ENCODE measurements around the gene ADORA3. TPM values are rescaled to one million over a fixed set of nuclear protein-coding genes. Genes with fewer than 3 reads are reported as not detected.

ADORA3 gene
- total RNA-seq, 1 experiment from 2014 or later, result not detected

- H3K4me3 ChIP-seq, result no peak overlapping the region
- no peak overlapping the region for H3K27ac ChIP-seq
- no peaks in the 10 kb centered on the region for H3K36me3 ChIP-seq
- no peak for DNase-seq
- H3K27me3 ChIP-seq, result peaks cover 3% of the 10 kb centered on the region; the same call in 1 of the 2 replicates
- no peaks in the 10 kb centered on the region for H3K9me3 ChIP-seq (replicated peaks)
- no peaks in the 10 kb centered on the region for H3K4me1 ChIP-seq
Measured at GRCh38 chr1:111496398-111496797, 7.0 kb downstream of the ADORA3 start.

GRCh38 chr1:111491070-111491469 lies 12.4 kb downstream of the ADORA3 start:
- DNase-seq, result no peak
- Histone ChIP-seq H3K27ac (no peak overlapping the region), H3K4me1 (no peaks in the 10 kb centered on the region), H3K4me3 (no peak overlapping the region), H3K27me3 (peaks cover 7% of the 10 kb centered on the region; the same call in 1 of the 2 replicates), H3K36me3 (no peaks in the 10 kb centered on the region), H3K9me3 (replicated peaks) (no peaks in the 10 kb centered on the region)

- Histone ChIP-seq H3K9me3 (replicated peaks) (no peaks in the 10 kb centered on the region), H3K27ac (no peak overlapping the region), H3K27me3 (peaks cover 7% of the 10 kb centered on the region; the same call in 1 of the 2 replicates), H3K36me3 (no peaks in the 10 kb centered on the region), H3K4me1 (no peaks in the 10 kb centered on the region), H3K4me3 (no peak overlapping the region)
- DNase-seq, result no peak
Measured at GRCh38 chr1:111490220-111490619, 13.2 kb downstream of the ADORA3 start.

- Histone ChIP-seq H3K4me3 (no peak overlapping the region), H3K4me1 (no peaks in the 10 kb centered on the region), H3K27ac (no peak overlapping the region), H3K36me3 (no peaks in the 10 kb centered on the region), H3K27me3 (peaks cover 7% of the 10 kb centered on the region; the same call in 1 of the 2 replicates), H3K9me3 (replicated peaks) (no peaks in the 10 kb centered on the region)
- DNase-seq, result no peak
Measured at GRCh38 chr1:111489604-111490003, 13.8 kb downstream of the ADORA3 start.

- Histone ChIP-seq H3K36me3 (no peaks in the 10 kb centered on the region), H3K9me3 (replicated peaks) (no peaks in the 10 kb centered on the region), H3K4me3 (no peak overlapping the region), H3K27me3 (peaks cover 3% of the 10 kb centered on the region; the same call in 1 of the 2 replicates), H3K4me1 (no peaks in the 10 kb centered on the region), H3K27ac (no peak overlapping the region)
- no peak for DNase-seq
Measured at GRCh38 chr1:111488669-111489068, 14.8 kb downstream of the ADORA3 start.

- no peak for DNase-seq
- no peaks in the 10 kb centered on the region for H3K9me3 ChIP-seq (replicated peaks)
- H3K4me3 ChIP-seq, result no peak overlapping the region
- H3K27me3 ChIP-seq, result peaks cover 3% of the 10 kb centered on the region; the same call in 1 of the 2 replicates
- no peak overlapping the region for H3K27ac ChIP-seq
- H3K4me1 ChIP-seq, result no peaks in the 10 kb centered on the region; the same call in 1 of the 2 replicates
- no peaks in the 10 kb centered on the region for H3K36me3 ChIP-seq
Measured at GRCh38 chr1:111487133-111487532, 16.3 kb downstream of the ADORA3 start.

- Histone ChIP-seq H3K27ac (no peak overlapping the region), H3K36me3 (no peaks in the 10 kb centered on the region), H3K27me3 (peaks cover 3% of the 10 kb centered on the region; the same call in 1 of the 2 replicates), H3K4me1 (no peaks in the 10 kb centered on the region; the same call in 1 of the 2 replicates), H3K9me3 (replicated peaks) (no peaks in the 10 kb centered on the region), H3K4me3 (no peak overlapping the region)
- DNase-seq, result no peak
Measured at GRCh38 chr1:111486431-111486830, 17.0 kb downstream of the ADORA3 start.

GRCh38 chr1:111484391-111485026 lies 18.9 kb downstream of the ADORA3 start:
- no peak overlapping the region for H3K4me3 ChIP-seq
- H3K9me3 ChIP-seq (replicated peaks), result no peaks in the 10 kb centered on the region
- DNase-seq, result no peak
- H3K27me3 ChIP-seq, result peaks cover 3% of the 10 kb centered on the region; the same call in 1 of the 2 replicates
- H3K27ac ChIP-seq, result no peak overlapping the region
- no peaks in the 10 kb centered on the region for H3K36me3 ChIP-seq
- H3K4me1 ChIP-seq, result no peaks in the 10 kb centered on the region; the same call in 1 of the 2 replicates

GRCh38 chr1:111483876-111484275 lies 19.6 kb downstream of the ADORA3 start:
- H3K9me3 ChIP-seq (replicated peaks), result no peaks in the 10 kb centered on the region
- H3K27me3 ChIP-seq, result peaks cover 3% of the 10 kb centered on the region; the same call in 1 of the 2 replicates
- no peak overlapping the region for H3K27ac ChIP-seq
- no peak overlapping the region for H3K4me3 ChIP-seq
- H3K36me3 ChIP-seq, result no peaks in the 10 kb centered on the region
- H3K4me1 ChIP-seq, result no peaks in the 10 kb centered on the region; the same call in 1 of the 2 replicates
- no peak for DNase-seq

GRCh38 chr1:111483166-111483565 lies 20.3 kb downstream of the ADORA3 start:
- Histone ChIP-seq H3K27ac (no peak overlapping the region), H3K36me3 (no peaks in the 10 kb centered on the region), H3K27me3 (peaks cover 3% of the 10 kb centered on the region; the same call in 1 of the 2 replicates), H3K4me3 (no peak overlapping the region), H3K9me3 (replicated peaks) (no peaks in the 10 kb centered on the region), H3K4me1 (no peaks in the 10 kb centered on the region; the same call in 1 of the 2 replicates)
- DNase-seq, result no peak

- Histone ChIP-seq H3K9me3 (replicated peaks) (no peaks in the 10 kb centered on the region), H3K4me3 (no peak overlapping the region), H3K27ac (no peak overlapping the region), H3K27me3 (no peaks in the 10 kb centered on the region), H3K4me1 (no peaks in the 10 kb centered on the region; the same call in 1 of the 2 replicates), H3K36me3 (no peaks in the 10 kb centered on the region)
- DNase-seq, result peak; percentile 86 to 95
Measured at GRCh38 chr1:111481387-111482221, 21.8 kb downstream of the ADORA3 start.

GRCh38 chr1:111480674-111481073 lies 22.8 kb downstream of the ADORA3 start:
- H3K4me1 ChIP-seq, result no peaks in the 10 kb centered on the region; the same call in 1 of the 2 replicates
- H3K36me3 ChIP-seq, result no peaks in the 10 kb centered on the region
- H3K9me3 ChIP-seq (replicated peaks), result no peaks in the 10 kb centered on the region
- no peak for DNase-seq
- no peak overlapping the region for H3K4me3 ChIP-seq
- no peaks in the 10 kb centered on the region for H3K27me3 ChIP-seq
- H3K27ac ChIP-seq, result no peak overlapping the region

GRCh38 chr1:111476761-111477309 lies 26.6 kb downstream of the ADORA3 start:
- Histone ChIP-seq H3K9me3 (replicated peaks) (no peaks in the 10 kb centered on the region), H3K4me1 (no peaks in the 10 kb centered on the region; the same call in 1 of the 2 replicates), H3K27ac (no peak overlapping the region), H3K36me3 (no peaks in the 10 kb centered on the region), H3K4me3 (no peak overlapping the region), H3K27me3 (no peaks in the 10 kb centered on the region)
- no peak for DNase-seq

GRCh38 chr1:111476214-111476613 lies 27.2 kb downstream of the ADORA3 start:
- Histone ChIP-seq H3K4me1 (no peaks in the 10 kb centered on the region), H3K36me3 (0 out of 2 replicates have a peak, but pooled peaks cover 3% of the 10 kb centered on the region), H3K27me3 (no peaks in the 10 kb centered on the region), H3K9me3 (replicated peaks) (no peaks in the 10 kb centered on the region), H3K27ac (no peak overlapping the region), H3K4me3 (no peak overlapping the region)
- DNase-seq, result no peak

GRCh38 chr1:111475701-111476100 lies 27.7 kb downstream of the ADORA3 start:
- Histone ChIP-seq H3K27ac (no peak overlapping the region), H3K9me3 (replicated peaks) (no peaks in the 10 kb centered on the region), H3K36me3 (0 out of 2 replicates have a peak, but pooled peaks cover 3% of the 10 kb centered on the region), H3K4me1 (no peaks in the 10 kb centered on the region), H3K4me3 (no peak overlapping the region), H3K27me3 (no peaks in the 10 kb centered on the region)
- no peak for DNase-seq
